ENCODE data around the gene OR10A3.

Gene OR10A3

DNA sequence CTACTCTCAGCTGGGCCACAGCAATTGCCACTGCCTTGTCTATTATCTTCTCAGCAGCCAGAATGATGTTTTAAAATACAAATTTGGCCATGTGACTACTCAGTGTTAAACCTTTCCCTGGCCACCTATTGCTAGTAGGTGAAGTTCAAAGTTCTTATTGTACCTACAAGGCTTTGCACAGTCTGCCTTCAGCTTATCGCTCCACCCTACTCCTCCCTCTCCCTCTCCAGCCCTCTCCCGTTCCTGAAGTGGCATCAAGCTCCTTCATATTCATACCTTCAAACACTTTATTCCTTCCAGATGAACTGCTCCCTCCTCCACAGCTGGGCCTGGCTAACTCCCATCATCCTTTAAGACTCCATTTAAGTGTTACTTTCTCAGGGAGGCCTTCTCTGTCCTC is 47.7 kb downstream of the OR10A3 start:
- no peak for DNase-seq (ENCODE audit: low read depth in 4 of 4, low spot score in 1 of 4)

DNA sequence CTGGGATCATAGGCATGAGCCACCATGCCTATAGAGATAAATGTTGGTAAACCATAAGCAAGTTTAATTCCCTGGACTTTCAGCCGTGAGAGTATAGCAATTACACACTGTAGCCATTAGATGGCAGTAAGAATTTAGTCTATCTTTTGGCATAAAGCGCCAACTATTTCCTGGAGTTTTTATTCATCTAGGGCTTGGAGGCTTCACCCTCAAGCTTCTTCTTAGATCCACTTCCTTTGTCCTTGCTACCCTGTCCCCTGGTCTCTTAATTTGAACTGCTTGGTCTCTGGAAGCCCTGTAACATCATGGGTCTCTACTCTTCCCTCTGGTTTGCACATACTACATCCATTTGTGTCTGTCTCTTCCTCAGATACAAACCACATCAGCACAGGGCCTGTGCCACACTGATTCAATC is 48.7 kb downstream of the OR10A3 start:
- DNase-seq (ENCODE audit: low read depth in 4 of 4, low spot score in 1 of 4) = no peak

DNA sequence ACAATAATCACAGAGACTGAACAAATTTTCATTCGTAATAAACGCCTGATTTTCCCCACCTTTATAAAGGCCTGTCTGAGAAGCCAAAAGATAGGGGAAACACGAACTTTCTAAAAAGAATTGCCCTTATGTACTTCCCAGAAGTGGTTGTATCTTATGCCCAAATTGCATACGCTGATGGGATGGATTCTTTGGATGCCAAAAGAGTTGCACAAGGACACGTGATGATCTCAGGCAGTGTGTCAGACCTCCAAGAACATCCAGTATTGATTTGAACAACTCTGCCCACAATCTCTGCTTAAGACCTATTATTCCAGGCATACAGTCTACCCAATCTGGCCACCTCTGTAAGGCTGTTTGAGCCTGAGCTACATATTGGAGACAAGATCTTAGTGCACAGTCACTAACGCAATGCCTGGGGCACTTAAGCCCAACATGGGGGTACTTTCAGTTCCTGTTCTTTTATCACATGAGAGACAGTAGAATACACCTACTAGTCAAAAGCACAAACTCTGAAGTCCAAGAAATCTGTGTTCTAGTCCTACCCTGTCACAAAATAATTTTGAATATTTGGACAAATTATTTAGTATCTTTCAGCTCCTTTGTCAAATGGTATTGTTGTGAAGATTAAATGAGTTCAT is 49.3 kb downstream of the OR10A3 start:
- no peak for DNase-seq (ENCODE audit: low read depth in 4 of 4, low spot score in 1 of 4)

DNA sequence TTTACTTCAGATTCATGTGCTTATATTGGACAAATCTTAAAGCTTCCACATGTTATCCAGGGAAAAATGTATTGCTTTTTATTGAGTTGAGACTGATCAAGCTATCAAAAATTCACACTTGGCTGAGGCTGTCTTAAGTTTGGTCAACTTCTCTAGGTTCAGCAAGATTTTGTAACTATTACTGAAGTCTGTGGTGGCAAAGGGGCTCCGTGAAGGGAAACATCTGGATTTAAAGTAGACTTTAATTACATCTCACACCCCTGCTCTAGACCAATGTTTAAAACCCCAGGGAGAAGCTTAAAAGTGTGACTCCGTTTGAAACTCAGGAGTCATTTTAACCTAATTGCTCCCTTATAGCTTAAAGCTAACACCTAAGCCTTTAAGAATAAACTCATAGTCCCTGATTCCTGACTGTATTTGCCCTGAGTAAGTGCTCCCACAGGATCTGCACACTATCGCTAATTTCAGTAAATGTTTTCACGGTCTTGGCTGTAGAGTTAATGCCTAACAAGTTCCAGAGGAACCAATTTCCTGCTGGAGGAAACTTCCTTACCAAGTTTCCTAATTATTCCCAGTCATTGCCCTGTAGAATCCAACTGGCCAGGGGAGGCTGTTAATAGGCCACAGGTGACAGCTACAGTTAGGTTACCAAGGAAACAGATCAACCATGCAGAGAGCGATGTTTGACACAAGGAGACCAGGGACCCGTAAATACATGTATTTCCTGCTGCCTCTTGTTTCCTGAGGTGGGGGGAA is 50.9 kb downstream of the OR10A3 start:
- no peak for DNase-seq (ENCODE audit: low read depth in 4 of 4, low spot score in 1 of 4)

DNA sequence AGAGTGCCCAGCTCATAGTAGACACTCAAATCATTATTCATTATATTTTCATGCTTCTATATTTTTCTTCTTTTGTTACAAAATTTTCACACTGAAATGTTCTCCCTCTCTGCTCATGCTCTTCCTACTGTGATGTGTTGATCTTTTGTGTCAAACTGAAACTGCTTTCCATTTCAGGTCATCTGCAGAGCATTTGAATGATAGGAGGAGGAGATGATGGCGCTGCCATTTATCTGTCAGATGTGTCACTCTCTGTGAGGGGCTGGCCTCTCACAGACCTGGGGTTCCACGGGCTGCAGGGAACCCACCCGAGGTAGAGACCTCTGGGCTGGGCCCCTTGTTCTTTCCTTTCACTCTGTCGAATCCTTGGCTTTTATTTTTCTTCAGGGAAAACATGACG is 51.5 kb downstream of the OR10A3 start:
- DNase-seq (ENCODE audit: low read depth in 4 of 4, low spot score in 1 of 4) = no peak
